Nephron progenitor cell (in vitro differentiated cells): ENCODE measurements around the gene STOM.
"Not testable (repeated sequence)": the region's sequence is repeated elsewhere in the genome, so short reads cannot be mapped to it uniquely, and the experiment has no call there.

Experiments
- DNase-seq: peaks from one replicate; pipeline ENCODE4 v3.0.0; 2021
- H3K27ac Mint-ChIP-seq: 2 replicates; pipeline ENCODE4 v1.8.0; 2021; ENCODE audit warnings: mild to moderate bottlenecking, moderate library complexity, mixed read lengths
- H3K27me3 Mint-ChIP-seq: 2 replicates; pipeline ENCODE4 v1.8.0; 2021; ENCODE audit warnings: mild to moderate bottlenecking, low read depth, mixed read lengths; ENCODE audit not compliant: poor library complexity
- H3K36me3 Mint-ChIP-seq: 2 replicates; pipeline ENCODE4 v1.8.0; 2021; ENCODE audit warnings: low read depth, mixed read lengths
- H3K4me1 Mint-ChIP-seq: 2 replicates; pipeline ENCODE4 v1.8.0; 2021; ENCODE audit warnings: mixed read lengths
- H3K4me3 Mint-ChIP-seq: 2 replicates; pipeline ENCODE4 v1.8.0; 2021; ENCODE audit warnings: mild to moderate bottlenecking, moderate library complexity, mixed read lengths
- H3K9me3 Mint-ChIP-seq: 2 replicates; pipeline ENCODE4 v1.8.0; 2021; ENCODE audit warnings: mild to moderate bottlenecking, moderate library complexity, mixed read lengths
- TF ChIP-seq, protein P1 (sequence below): fragments of 200-600 bp; sonication (generic); IDR thresholded peaks from 2 replicates; pipeline ENCODE4 v1.5.0; 2021; ENCODE audit warnings: antibody characterized with exemption

The STOM gene

DNA sequence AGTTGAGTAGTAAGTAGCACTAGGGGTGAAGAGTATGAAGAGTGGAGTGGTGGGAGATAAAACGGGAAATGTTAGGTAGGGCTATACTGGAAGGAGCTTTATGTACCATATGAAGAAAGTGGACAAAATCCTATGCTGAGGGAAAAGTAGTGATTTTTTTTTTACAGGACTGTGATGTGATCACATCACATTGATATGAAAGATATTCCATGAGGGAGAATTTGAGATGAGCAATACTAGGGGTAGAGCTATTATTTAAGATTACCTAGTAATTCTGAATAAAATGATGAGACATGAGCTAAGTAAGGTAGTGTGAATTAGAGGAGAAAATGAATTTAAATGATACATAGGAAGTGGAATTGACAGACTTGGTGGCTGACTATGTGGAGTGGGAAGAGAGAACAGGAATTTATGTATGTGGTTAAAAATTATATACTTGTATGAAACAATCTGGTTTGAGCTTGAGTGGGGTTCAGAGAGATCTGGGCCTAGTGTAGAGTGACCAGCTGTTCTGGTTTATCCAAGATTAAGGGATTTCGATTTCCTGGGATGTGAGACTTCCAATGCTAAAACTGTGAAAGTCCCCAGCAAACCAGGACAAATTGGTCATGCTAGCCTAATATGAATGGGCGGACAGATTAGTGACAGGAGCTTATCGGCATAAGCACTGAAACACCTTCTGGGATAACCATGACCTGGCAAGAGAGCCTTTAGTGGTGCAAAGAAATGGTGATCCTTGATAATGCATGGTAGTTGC, 29.3 kb upstream of the STOM start:
- TF ChIP-seq, protein P1, sequence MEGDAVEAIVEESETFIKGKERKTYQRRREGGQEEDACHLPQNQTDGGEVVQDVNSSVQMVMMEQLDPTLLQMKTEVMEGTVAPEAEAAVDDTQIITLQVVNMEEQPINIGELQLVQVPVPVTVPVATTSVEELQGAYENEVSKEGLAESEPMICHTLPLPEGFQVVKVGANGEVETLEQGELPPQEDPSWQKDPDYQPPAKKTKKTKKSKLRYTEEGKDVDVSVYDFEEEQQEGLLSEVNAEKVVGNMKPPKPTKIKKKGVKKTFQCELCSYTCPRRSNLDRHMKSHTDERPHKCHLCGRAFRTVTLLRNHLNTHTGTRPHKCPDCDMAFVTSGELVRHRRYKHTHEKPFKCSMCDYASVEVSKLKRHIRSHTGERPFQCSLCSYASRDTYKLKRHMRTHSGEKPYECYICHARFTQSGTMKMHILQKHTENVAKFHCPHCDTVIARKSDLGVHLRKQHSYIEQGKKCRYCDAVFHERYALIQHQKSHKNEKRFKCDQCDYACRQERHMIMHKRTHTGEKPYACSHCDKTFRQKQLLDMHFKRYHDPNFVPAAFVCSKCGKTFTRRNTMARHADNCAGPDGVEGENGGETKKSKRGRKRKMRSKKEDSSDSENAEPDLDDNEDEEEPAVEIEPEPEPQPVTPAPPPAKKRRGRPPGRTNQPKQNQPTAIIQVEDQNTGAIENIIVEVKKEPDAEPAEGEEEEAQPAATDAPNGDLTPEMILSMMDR, result no peak
- Mint-ChIP-seq H3K27me3 (peaks cover 17% of the 10 kb centered on the region), H3K36me3 (no peaks in the 10 kb centered on the region), H3K4me3 (no peak overlapping the region), H3K9me3 (peaks cover 25% of the 10 kb centered on the region), H3K27ac (no peak overlapping the region), H3K4me1 (no peaks in the 10 kb centered on the region)
- DNase-seq, result no peak

DNA sequence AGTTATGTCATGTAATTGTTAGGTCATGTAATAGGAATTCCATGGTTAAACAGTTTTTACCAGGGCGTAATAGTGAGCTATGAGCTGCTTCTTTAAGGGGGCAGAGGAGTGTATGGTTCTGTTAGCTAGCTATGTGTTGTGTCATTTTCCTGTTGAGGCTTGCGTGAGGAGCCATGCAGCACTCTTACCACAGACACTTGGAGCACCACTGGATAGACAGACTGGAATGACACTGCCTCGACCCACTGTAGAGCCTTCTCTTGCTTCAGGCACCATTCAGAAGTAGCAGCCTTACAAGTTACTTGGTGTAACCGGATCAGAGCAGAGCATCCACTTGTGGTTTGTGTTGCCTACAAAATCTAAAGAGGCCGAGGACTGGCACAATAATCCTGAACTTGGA, 28.3 kb upstream of the STOM start:
- TF ChIP-seq, protein P1, result no peak
- no peaks in the 10 kb centered on the region for H3K4me1 Mint-ChIP-seq
- H3K4me3 Mint-ChIP-seq, result no peak overlapping the region
- H3K9me3 Mint-ChIP-seq, result peaks cover 23% of the 10 kb centered on the region
- H3K36me3 Mint-ChIP-seq, result no peaks in the 10 kb centered on the region
- no peak overlapping the region for H3K27ac Mint-ChIP-seq
- peaks cover 17% of the 10 kb centered on the region for H3K27me3 Mint-ChIP-seq
- DNase-seq, result no peak

DNA sequence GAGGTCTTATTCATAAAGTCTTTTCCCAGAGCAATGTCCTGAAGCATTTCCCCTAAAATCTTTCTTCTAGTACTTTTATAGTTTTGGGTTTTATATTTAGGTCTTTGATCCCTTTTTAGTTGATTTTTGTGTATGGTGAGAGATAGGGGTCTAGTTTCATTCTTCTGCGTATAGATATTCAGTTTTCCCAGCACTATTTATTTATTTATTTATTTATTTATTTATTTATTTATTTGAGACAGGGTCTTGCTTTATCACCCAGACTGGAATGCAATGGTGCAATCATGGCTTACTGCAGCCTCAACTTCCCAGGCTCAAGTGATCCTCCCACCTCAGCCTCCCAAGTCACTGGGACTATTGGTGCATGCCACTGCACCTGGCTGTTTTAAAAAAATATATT, 27.2 kb upstream of the STOM start:
- Mint-ChIP-seq H3K27me3 (peaks cover 16% of the 10 kb centered on the region), H3K9me3 (peaks cover 17% of the 10 kb centered on the region)
- H3K4me3 Mint-ChIP-seq, H3K27ac Mint-ChIP-seq, H3K4me1 Mint-ChIP-seq, H3K36me3 Mint-ChIP-seq, DNase-seq: not testable (repeated sequence)

DNA sequence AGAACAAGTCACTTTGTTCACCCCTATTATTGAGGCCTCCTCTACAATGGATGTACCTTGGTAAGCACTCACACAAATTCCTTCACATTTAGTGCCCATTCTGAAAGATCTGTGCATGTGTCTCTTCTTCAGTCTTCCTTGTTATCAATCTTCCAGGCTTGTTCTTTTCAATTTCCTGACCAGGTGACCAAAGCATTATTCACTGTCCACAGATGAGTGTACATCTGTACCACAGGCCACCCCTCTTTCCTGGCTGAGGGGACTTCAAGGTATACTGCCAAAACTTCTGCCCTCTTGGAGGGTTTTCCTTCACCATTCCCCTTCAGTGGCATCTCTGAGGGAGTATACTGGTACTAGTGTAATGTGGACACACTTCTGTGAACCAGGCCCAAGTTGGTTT, 25.5 kb upstream of the STOM start:
- TF ChIP-seq, protein P1, result no peak
- Mint-ChIP-seq H3K27ac (no peak overlapping the region), H3K4me3 (no peak overlapping the region), H3K36me3 (no peaks in the 10 kb centered on the region), H3K9me3 (peaks cover 17% of the 10 kb centered on the region), H3K4me1 (no peaks in the 10 kb centered on the region), H3K27me3 (peaks cover 6% of the 10 kb centered on the region)
- DNase-seq, result no peak

DNA sequence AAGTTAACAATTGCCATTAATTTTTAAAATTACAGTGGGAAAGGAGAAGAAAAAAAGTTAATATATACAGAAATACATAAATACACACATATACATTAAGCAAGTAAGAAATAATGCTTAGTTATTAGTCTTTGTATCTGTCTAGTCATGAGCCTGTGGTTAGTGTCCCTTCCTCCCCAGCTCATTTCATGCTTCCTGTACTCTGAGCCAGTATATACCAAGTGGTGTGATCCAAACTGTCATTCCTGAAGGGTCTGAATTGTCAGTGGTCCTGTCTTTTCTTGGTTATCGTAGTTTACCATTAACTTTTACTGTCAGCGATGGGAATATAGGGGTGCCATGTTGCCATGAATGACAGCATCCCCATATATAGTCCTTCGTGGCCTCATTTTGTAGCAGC, 24.2 kb upstream of the STOM start:
- no peak for DNase-seq
- peaks cover 6% of the 10 kb centered on the region for H3K27me3 Mint-ChIP-seq
- H3K27ac Mint-ChIP-seq, result no peak overlapping the region
- TF ChIP-seq, protein P1, result no peak
- H3K4me1 Mint-ChIP-seq, result no peaks in the 10 kb centered on the region
- H3K9me3 Mint-ChIP-seq, result peaks cover 17% of the 10 kb centered on the region
- no peaks in the 10 kb centered on the region for H3K36me3 Mint-ChIP-seq
- H3K4me3 Mint-ChIP-seq, result no peak overlapping the region

DNA sequence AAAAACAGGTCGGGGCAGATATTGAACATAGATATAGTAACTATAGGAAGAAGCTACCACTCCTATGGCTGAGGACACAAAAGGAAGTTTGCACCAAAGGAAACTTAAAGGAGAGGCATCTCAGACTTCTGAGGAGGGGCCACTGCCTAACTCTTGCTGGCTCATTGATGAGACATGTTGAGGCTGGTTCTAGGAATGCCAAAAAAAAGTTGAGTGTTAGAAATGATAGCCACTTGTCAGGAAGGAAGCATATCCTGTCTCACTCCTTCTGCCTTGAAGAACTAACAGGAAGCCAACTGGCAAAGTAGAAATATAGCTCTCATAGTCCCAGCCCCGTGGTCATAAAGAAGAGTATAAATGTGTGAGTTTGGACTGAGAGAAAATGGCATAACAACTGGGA, 23.3 kb upstream of the STOM start:
- Mint-ChIP-seq H3K4me3 (no peak overlapping the region), H3K4me1 (no peaks in the 10 kb centered on the region), H3K36me3 (no peaks in the 10 kb centered on the region), H3K27ac (no peak overlapping the region), H3K27me3 (peaks cover 6% of the 10 kb centered on the region), H3K9me3 (peaks cover 17% of the 10 kb centered on the region)
- TF ChIP-seq, protein P1, result no peak
- no peak for DNase-seq
